CD4-positive, alpha-beta memory T cell (primary cell): ENCODE measurements around the gene MND1. TPM values are rescaled to one million over a fixed set of nuclear protein-coding genes. Genes with fewer than 3 reads are reported as not detected.

Source experiments
- CTCF ChIA-PET: fragments of 350-600 bp; sonication (Branson Sonifier 250); formaldehyde crosslinking; loops from one replicate; lab custom pipeline; 2021; ENCODE audit warnings: inconsistent platforms; ENCODE audit not compliant: partially characterized antibody; lab: Charles Lee
- POLR2A ChIA-PET: fragments of 350-600 bp; sonication (Branson Sonifier 250); formaldehyde crosslinking; loops from one replicate; lab custom pipeline; 2021; ENCODE audit not compliant: partially characterized antibody; lab: Charles Lee
- DNase-seq, 5 donors: peaks; one replicate each; pipeline versions ENCODE4 v3.0.0 to v3.0.0-alpha.2; 2020 to 2022; ENCODE audit warnings: mixed read lengths in 1 of 5
- H3K27ac ChIP-seq: one replicate; pipeline ENCODE4 v1.7.0; 2013; ENCODE audit warnings: low read depth, low read length
- H3K27me3 ChIP-seq: 2 replicates; pipeline ENCODE4 v1.7.0; 2013; ENCODE audit warnings: mild to moderate bottlenecking, low read length, moderate library complexity; ENCODE audit not compliant: insufficient read depth
- H3K36me3 ChIP-seq: 2 replicates; pipeline ENCODE4 v1.7.0; 2013; ENCODE audit warnings: mild to moderate bottlenecking, low read length, moderate library complexity; ENCODE audit not compliant: insufficient read depth
- H3K4me1 ChIP-seq: 2 replicates; pipeline ENCODE4 v1.7.0; 2013; ENCODE audit warnings: mild to moderate bottlenecking, low read length, moderate library complexity; ENCODE audit not compliant: insufficient read depth
- H3K4me3 ChIP-seq, 2 donors: one replicate each; pipeline ENCODE4 v1.7.0; 2013; ENCODE audit warnings: low read length in 2 of 2, mild to moderate bottlenecking in 1 of 2
- H3K9me3 ChIP-seq, 2 donors: one replicate each; pipeline ENCODE4 v1.7.0; 2013; ENCODE audit warnings: low read length in 2 of 2, control low read depth in 1 of 2; ENCODE audit not compliant: control insufficient read depth in 1 of 2
- H3K27ac Mint-ChIP-seq, 7 donors: one replicate each; pipeline ENCODE4 v1.8.0; 2020 to 2021; ENCODE audit warnings: mixed read lengths in 7 of 7, mild to moderate bottlenecking in 6 of 7, inconsistent platforms in 3 of 7, moderate library complexity in 3 of 7
- H3K27me3 Mint-ChIP-seq, 2 donors: one replicate each; pipeline ENCODE4 v1.8.0; 2020 to 2021; ENCODE audit warnings: mixed read lengths in 2 of 2
- H3K36me3 Mint-ChIP-seq, 2 donors: one replicate each; pipeline ENCODE4 v1.8.0; 2020 to 2021; ENCODE audit warnings: mixed read lengths in 2 of 2, inconsistent platforms in 1 of 2, mild to moderate bottlenecking in 1 of 2
- H3K4me1 Mint-ChIP-seq, 4 donors: one replicate each; pipeline ENCODE4 v1.8.0; 2020 to 2021; ENCODE audit warnings: mixed read lengths in 4 of 4, mild to moderate bottlenecking in 1 of 4
- H3K4me3 Mint-ChIP-seq, 8 donors: one replicate each; pipeline ENCODE4 v1.8.0; 2020 to 2021; ENCODE audit warnings: mixed read lengths in 8 of 8, mild to moderate bottlenecking in 7 of 8, moderate library complexity in 6 of 8, inconsistent platforms in 3 of 8
- H3K9me3 Mint-ChIP-seq, 8 donors: one replicate each; pipeline ENCODE4 v1.8.0; 2020 to 2021; ENCODE audit warnings: mixed read lengths in 8 of 8, mild to moderate bottlenecking in 5 of 8, inconsistent platforms in 3 of 8, moderate library complexity in 1 of 8
- intact Hi-C: fragments of 100-400 bp; cut with micrococcal nuclease; formaldehyde crosslinking; loops from one replicate; pipeline ENCODE4 v1.15.1; 2023
- polyA plus RNA-seq, 2 donors: library from polyadenylated mRNA; unstranded; fragments of 300-500 nt; fragmentation: Illumina TruSeq; gene quantifications; one replicate each; pipeline ENCODE4 v1.2.3, GENCODE V29; 2021
- total RNA-seq, 2 experiments: library from RNA; stranded (reverse); gene quantifications; one replicate each; pipeline ENCODE4 v1.2.3, GENCODE V29; 2021

The MND1 gene
- total and polyA plus RNA-seq, 4 experiments from 2014 or later: 0.34 TPM; not detected in 3

- Mint-ChIP-seq H3K27ac (no peak overlapping the region), H3K27me3 (no peaks in the 10 kb centered on the region), H3K9me3 (peaks cover 0 to 1% (median 0%) of the 10 kb centered on the region in 8 donors), H3K4me1 (peaks cover 0 to 3% (median 1%) of the 10 kb centered on the region in 4 donors), H3K36me3 (peaks cover 3% of the 10 kb centered on the region in 2 donors), H3K4me3 (no peak overlapping the region)
- Histone ChIP-seq H3K4me3 (no peak overlapping the region), H3K4me1 (no peaks in the 10 kb centered on the region), H3K9me3 (no peaks in the 10 kb centered on the region), H3K27me3 (no peaks in the 10 kb centered on the region), H3K36me3 (no peaks in the 10 kb centered on the region), H3K27ac (no peak overlapping the region)
- intact Hi-C loops: no loop called here
- no peak for DNase-seq
- ChIA-PET CTCF (no interaction called here), POLR2A (no interaction called here)
Observed at GRCh38 chr4:153333874-153334273, 10.6 kb upstream of the MND1 start.

GRCh38 chr4:153335665-153336064, 8.8 kb upstream of the MND1 start:
- POLR2A ChIA-PET: no interaction called here
- intact Hi-C loops: no loop called here
- peaks cover 0 to 3% (median 1%) of the 10 kb centered on the region in 4 donors for H3K4me1 Mint-ChIP-seq
- H3K27me3 Mint-ChIP-seq: no peaks in the 10 kb centered on the region
- peaks cover 0 to 1% (median 0%) of the 10 kb centered on the region in 8 donors for H3K9me3 Mint-ChIP-seq
- Histone ChIP-seq H3K27me3 (no peaks in the 10 kb centered on the region), H3K9me3 (no peaks in the 10 kb centered on the region), H3K4me1 (no peaks in the 10 kb centered on the region), H3K27ac (no peak overlapping the region), H3K36me3 (no peaks in the 10 kb centered on the region), H3K4me3 (no peak overlapping the region)
- H3K36me3 Mint-ChIP-seq: peaks cover 0 to under 1% of the 10 kb centered on the region in 2 donors
- DNase-seq: no peak
- CTCF ChIA-PET: interaction anchor here (1.3 kb wide), 1 partner anchor 10 kb away, joined by 6 read pairs; no protein-coding TSS in a partner anchor
- H3K4me3 Mint-ChIP-seq: no peak overlapping the region
- H3K27ac Mint-ChIP-seq: peak overlapping the region in 1 of 7 donors; percentile 0

GRCh38 chr4:153337686-153338085, 6.8 kb upstream of the MND1 start:
- no peak overlapping the region for H3K27ac ChIP-seq
- H3K4me1 Mint-ChIP-seq: peaks cover 0 to 3% (median 1%) of the 10 kb centered on the region in 4 donors
- no peak overlapping the region for H3K4me3 Mint-ChIP-seq
- CTCF ChIA-PET: interaction anchor here (0.9 to 1.4 kb wide), 4 partner anchors 95 to 305 kb away, joined by 3 to 4 read pairs (median 4); no protein-coding TSS in a partner anchor
- H3K27ac Mint-ChIP-seq: no peak overlapping the region
- H3K9me3 Mint-ChIP-seq: no peaks in the 10 kb centered on the region
- no peaks in the 10 kb centered on the region for H3K9me3 ChIP-seq
- H3K27me3 ChIP-seq: no peaks in the 10 kb centered on the region
- intact Hi-C loops: no loop called here
- no peaks in the 10 kb centered on the region for H3K36me3 Mint-ChIP-seq
- no peaks in the 10 kb centered on the region for H3K4me1 ChIP-seq
- DNase-seq: no peak
- H3K27me3 Mint-ChIP-seq: no peaks in the 10 kb centered on the region
- POLR2A ChIA-PET: interaction anchor here (1.2 kb wide), 1 partner anchor 17 kb away, joined by 3 read pairs; no protein-coding TSS in a partner anchor
- no peak overlapping the region for H3K4me3 ChIP-seq
- H3K36me3 ChIP-seq: no peaks in the 10 kb centered on the region

GRCh38 chr4:153341575-153342090, 2.9 kb upstream of the MND1 start:
- no peaks in the 10 kb centered on the region for H3K9me3 ChIP-seq
- ChIA-PET CTCF (interaction anchor here (1.2 to 10.1 kb wide), 6 partner anchors 18 to 408 kb away, joined by 3 to 86 read pairs (median 5); no protein-coding TSS in a partner anchor), POLR2A (interaction anchor here (1.0 to 1.2 kb wide), 2 partner anchors 91 to 302 kb away, joined by 3 to 5 read pairs; no protein-coding TSS in a partner anchor)
- no peak overlapping the region for H3K4me3 ChIP-seq
- Mint-ChIP-seq H3K4me3 (no peak overlapping the region), H3K36me3 (peaks cover 0 to 3% of the 10 kb centered on the region in 2 donors), H3K27ac (no peak overlapping the region), H3K9me3 (no peaks in the 10 kb centered on the region), H3K27me3 (no peaks in the 10 kb centered on the region), H3K4me1 (peaks cover 0 to 10% (median 5%) of the 10 kb centered on the region in 4 donors)
- no peaks in the 10 kb centered on the region for H3K36me3 ChIP-seq
- H3K27me3 ChIP-seq: no peaks in the 10 kb centered on the region
- H3K27ac ChIP-seq: no peak overlapping the region
- peaks cover 11% of the 10 kb centered on the region for H3K4me1 ChIP-seq
- DNase-seq: no peak
- intact Hi-C loops: loop anchor here (10.0 kb wide), 1 partner anchor 1283 kb away; no protein-coding TSS in a partner anchor

- Histone ChIP-seq H3K4me1 (peaks cover 11% of the 10 kb centered on the region), H3K27ac (no peak overlapping the region), H3K27me3 (no peaks in the 10 kb centered on the region), H3K36me3 (no peaks in the 10 kb centered on the region), H3K4me3 (no peak overlapping the region), H3K9me3 (no peaks in the 10 kb centered on the region)
- Mint-ChIP-seq H3K27me3 (no peaks in the 10 kb centered on the region), H3K4me1 (peaks cover 1 to 18% (median 12%) of the 10 kb centered on the region in 4 donors), H3K4me3 (peak overlapping the region in 5 of 8 donors; percentile 0 to 58 (median 27)), H3K9me3 (no peaks in the 10 kb centered on the region), H3K27ac (peak overlapping the region in 1 of 7 donors; percentile 6), H3K36me3 (peaks cover 0 to 3% of the 10 kb centered on the region in 2 donors)
- intact Hi-C loops: loop anchor here (10.0 kb wide), 1 partner anchor 1282 kb away; no protein-coding TSS in a partner anchor
- ChIA-PET CTCF (interaction anchor here (0.8 to 10.1 kb wide), 9 partner anchors 14 to 304 kb away, joined by 3 to 86 read pairs (median 5); no protein-coding TSS in a partner anchor), POLR2A (interaction anchor here (1.1 to 1.2 kb wide), 2 partner anchors 300 kb away, joined by 3 to 5 read pairs; no protein-coding TSS in a partner anchor)
- no peak for DNase-seq
Observed at GRCh38 chr4:153342751-153343552, 1.5 kb upstream of the MND1 start.

- intact Hi-C loops: loop anchor here (1.0 to 10.0 kb wide), 5 partner anchors 123 to 1280 kb away; no protein-coding TSS in a partner anchor
- Mint-ChIP-seq H3K36me3 (peaks cover 0 to 3% of the 10 kb centered on the region in 2 donors), H3K4me1 (peaks cover 9 to 28% (median 21%) of the 10 kb centered on the region in 4 donors), H3K27ac (peak overlapping the region in 6 of 7 donors; percentile 7 to 86 (median 73)), H3K4me3 (peak overlapping the region; percentile 90 to 98 (median 93)), H3K27me3 (no peaks in the 10 kb centered on the region), H3K9me3 (peaks cover 0 to 1% (median 0%) of the 10 kb centered on the region in 8 donors)
- H3K9me3 ChIP-seq: no peaks in the 10 kb centered on the region
- no peaks in the 10 kb centered on the region for H3K27me3 ChIP-seq
- ChIA-PET CTCF (interaction anchor here (0.7 to 10.1 kb wide), 34 partner anchors 9 to 405 kb away, joined by 3 to 86 read pairs (median 4); partner anchors contain the start of gene TMEM131L), POLR2A (interaction anchor here (0.7 to 2.1 kb wide), 5 partner anchors 10 to 229 kb away, joined by 3 to 7 read pairs (median 5); partner anchors contain the start of gene TMEM131L)
- peak overlapping the region; percentile 54 for H3K27ac ChIP-seq
- peak; percentile 39 to 56 (median 52) for DNase-seq
- H3K4me1 ChIP-seq: peaks cover 13% of the 10 kb centered on the region
- no peaks in the 10 kb centered on the region for H3K36me3 ChIP-seq
- H3K4me3 ChIP-seq: peak overlapping the region; percentile 86
Observed at GRCh38 chr4:153345012-153345981, 809 bp downstream of the MND1 start.
